Endodermal cell (in vitro differentiated cells): ENCODE results near the gene ZC3HAV1L. TPM values are rescaled to one million over a fixed set of nuclear protein-coding genes. Genes with fewer than 3 reads are reported as not detected.

Experiments
- DNase-seq: peaks from one replicate; pipeline ENCODE4 v3.0.0-alpha.2; 2017
- H3K27ac ChIP-seq: 2 replicates; pipeline ENCODE4 v1.5.1; 2013; ENCODE audit warnings: mild to moderate bottlenecking, low read depth, low read length, moderate library complexity
- H3K27me3 ChIP-seq: 2 replicates; pipeline ENCODE4 v1.6.1; 2013; ENCODE audit warnings: mild to moderate bottlenecking, low read length, moderate library complexity; ENCODE audit not compliant: insufficient read depth, control insufficient read depth, poor library complexity, severe bottlenecking
- H3K36me3 ChIP-seq: 2 replicates; pipeline ENCODE4 v1.7.0; 2013; ENCODE audit warnings: mild to moderate bottlenecking, low read length, moderate library complexity; ENCODE audit not compliant: control insufficient read depth, insufficient read depth
- H3K4me1 ChIP-seq: one replicate; pipeline ENCODE4 v1.7.0; 2013; ENCODE audit warnings: low read length; ENCODE audit not compliant: control insufficient read depth, insufficient read depth
- H3K4me3 ChIP-seq: 2 replicates; pipeline ENCODE4 v1.5.1; 2013; ENCODE audit warnings: mild to moderate bottlenecking, low read length, moderate library complexity
- H3K9ac ChIP-seq: 2 replicates; pipeline ENCODE4 v1.6.1; 2013; ENCODE audit warnings: mild to moderate bottlenecking, low read length, moderate library complexity; ENCODE audit not compliant: poor library complexity, severe bottlenecking; ENCODE audit errors: extremely low read depth
- H3K9me3 ChIP-seq: 2 replicates; pipeline ENCODE4 v1.6.1; 2013; ENCODE audit warnings: mild to moderate bottlenecking, low read length, moderate library complexity; ENCODE audit not compliant: control insufficient read depth
- H3K27ac Mint-ChIP-seq: 2 replicates; pipeline ENCODE4 v1.8.0; 2020; ENCODE audit warnings: mixed read lengths
- H3K27me3 Mint-ChIP-seq: 2 replicates; pipeline ENCODE4 v1.8.0; 2021; ENCODE audit warnings: mild to moderate bottlenecking, mixed read lengths; ENCODE audit not compliant: insufficient read depth
- H3K36me3 Mint-ChIP-seq: 2 replicates; pipeline ENCODE4 v1.8.0; 2020; ENCODE audit warnings: low read depth, mixed read lengths
- H3K4me1 Mint-ChIP-seq: 2 replicates; pipeline ENCODE4 v1.8.0; 2020; ENCODE audit warnings: mixed read lengths
- H3K4me3 Mint-ChIP-seq: 2 replicates; pipeline ENCODE4 v1.8.0; 2020; ENCODE audit warnings: mild to moderate bottlenecking, moderate library complexity, mixed read lengths
- H3K9me3 Mint-ChIP-seq: 2 replicates; pipeline ENCODE4 v1.8.0; 2020; ENCODE audit warnings: mild to moderate bottlenecking, mixed read lengths
- WGBS, 2 experiments: methylation state at CpG; one replicate each; pipeline versions ENCODE4 v1.1.5 to v1.1.7; 2013; ENCODE audit warnings: missing lambda C conversion rate in 2 of 2, mixed read lengths in 1 of 2; ENCODE audit not compliant: insufficient coverage in 1 of 2, insufficient read length in 1 of 2; 5-methylcytosine and 5-hydroxymethylcytosine counted together
- total RNA-seq, 2 donors: library from RNA; stranded (reverse); fragmentation: NEBNext Ultra II Directional in 1 of 2; extraction: Animal tissue kit (Norgen Biotek cat#: 25700) in 1 of 2; gene quantifications; 2 replicates in 1 of 2; 3 replicates in 1 of 2; pipeline ENCODE4 v1.2.1, GENCODE V29; 2021
- TF ChIP-seq, protein P1 (sequence below): fragments of 200-600 bp; sonication (generic); conservative IDR thresholded peaks from 2 replicates; pipeline ENCODE4 v1.5.0; 2021; ENCODE audit warnings: antibody characterized with exemption, mild to moderate bottlenecking

ZC3HAV1L gene
- total RNA-seq, 2 donors from 2014 or later: 9.7 to 10.9 TPM

GRCh38 chr7:138980563-138981291 is 55.1 kb downstream of the ZC3HAV1L start:
- H3K27ac Mint-ChIP-seq: peak overlapping the region; percentile 88
- Histone ChIP-seq H3K9me3 (no peaks in the 10 kb centered on the region), H3K4me1 (peaks cover 3% of the 10 kb centered on the region), H3K4me3 (peak overlapping the region; percentile 89), H3K36me3 (no peaks in the 10 kb centered on the region), H3K27me3 (peaks cover 9% of the 10 kb centered on the region), H3K9ac (peak overlapping the region; percentile 75), H3K27ac (peak overlapping the region; percentile 40)
- H3K27me3 Mint-ChIP-seq: peaks cover 13% of the 10 kb centered on the region
- no peaks in the 10 kb centered on the region for H3K9me3 Mint-ChIP-seq
- peak overlapping the region; percentile 92 for H3K4me3 Mint-ChIP-seq
- DNase-seq: peak; percentile 76
- H3K36me3 Mint-ChIP-seq: no peaks in the 10 kb centered on the region
- TF ChIP-seq, protein P1, sequence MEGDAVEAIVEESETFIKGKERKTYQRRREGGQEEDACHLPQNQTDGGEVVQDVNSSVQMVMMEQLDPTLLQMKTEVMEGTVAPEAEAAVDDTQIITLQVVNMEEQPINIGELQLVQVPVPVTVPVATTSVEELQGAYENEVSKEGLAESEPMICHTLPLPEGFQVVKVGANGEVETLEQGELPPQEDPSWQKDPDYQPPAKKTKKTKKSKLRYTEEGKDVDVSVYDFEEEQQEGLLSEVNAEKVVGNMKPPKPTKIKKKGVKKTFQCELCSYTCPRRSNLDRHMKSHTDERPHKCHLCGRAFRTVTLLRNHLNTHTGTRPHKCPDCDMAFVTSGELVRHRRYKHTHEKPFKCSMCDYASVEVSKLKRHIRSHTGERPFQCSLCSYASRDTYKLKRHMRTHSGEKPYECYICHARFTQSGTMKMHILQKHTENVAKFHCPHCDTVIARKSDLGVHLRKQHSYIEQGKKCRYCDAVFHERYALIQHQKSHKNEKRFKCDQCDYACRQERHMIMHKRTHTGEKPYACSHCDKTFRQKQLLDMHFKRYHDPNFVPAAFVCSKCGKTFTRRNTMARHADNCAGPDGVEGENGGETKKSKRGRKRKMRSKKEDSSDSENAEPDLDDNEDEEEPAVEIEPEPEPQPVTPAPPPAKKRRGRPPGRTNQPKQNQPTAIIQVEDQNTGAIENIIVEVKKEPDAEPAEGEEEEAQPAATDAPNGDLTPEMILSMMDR: no peak
- peaks cover 33% of the 10 kb centered on the region for H3K4me1 Mint-ChIP-seq
- 0% methylated on average over 3 to 68 of the region's 68 CpGs for WGBS, 2 experiments

DNA sequence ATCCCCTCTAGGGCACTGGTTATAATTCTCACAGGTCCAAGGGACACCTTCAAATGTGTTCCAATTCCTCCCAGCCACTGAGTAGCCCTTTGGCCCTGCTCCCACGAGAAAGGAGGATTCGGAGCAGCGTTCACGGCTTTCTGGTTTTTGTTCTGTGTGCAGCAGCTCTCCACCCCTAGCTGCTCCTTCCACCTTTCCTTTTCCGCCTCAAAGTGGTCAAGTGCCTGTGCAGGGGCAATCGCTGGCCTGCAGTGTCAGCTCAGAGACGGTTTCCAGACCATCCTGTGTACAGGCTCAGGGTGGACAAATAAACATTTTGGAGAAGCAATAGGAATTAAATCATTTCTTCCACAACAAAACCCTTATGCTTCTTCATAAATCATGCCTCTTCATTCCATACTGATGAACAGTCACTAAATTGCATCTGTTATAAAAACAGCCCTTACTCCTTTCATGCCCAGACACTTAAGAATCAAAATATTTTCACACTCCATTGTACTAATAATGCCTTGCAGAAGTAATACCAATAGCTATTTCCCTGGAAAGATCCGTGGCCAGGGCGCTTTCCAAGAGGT is 55.8 kb downstream of the ZC3HAV1L start:
- Mint-ChIP-seq H3K27me3 (peaks cover 13% of the 10 kb centered on the region), H3K27ac (peak overlapping the region; percentile 88)
- DNase-seq: no peak

DNA sequence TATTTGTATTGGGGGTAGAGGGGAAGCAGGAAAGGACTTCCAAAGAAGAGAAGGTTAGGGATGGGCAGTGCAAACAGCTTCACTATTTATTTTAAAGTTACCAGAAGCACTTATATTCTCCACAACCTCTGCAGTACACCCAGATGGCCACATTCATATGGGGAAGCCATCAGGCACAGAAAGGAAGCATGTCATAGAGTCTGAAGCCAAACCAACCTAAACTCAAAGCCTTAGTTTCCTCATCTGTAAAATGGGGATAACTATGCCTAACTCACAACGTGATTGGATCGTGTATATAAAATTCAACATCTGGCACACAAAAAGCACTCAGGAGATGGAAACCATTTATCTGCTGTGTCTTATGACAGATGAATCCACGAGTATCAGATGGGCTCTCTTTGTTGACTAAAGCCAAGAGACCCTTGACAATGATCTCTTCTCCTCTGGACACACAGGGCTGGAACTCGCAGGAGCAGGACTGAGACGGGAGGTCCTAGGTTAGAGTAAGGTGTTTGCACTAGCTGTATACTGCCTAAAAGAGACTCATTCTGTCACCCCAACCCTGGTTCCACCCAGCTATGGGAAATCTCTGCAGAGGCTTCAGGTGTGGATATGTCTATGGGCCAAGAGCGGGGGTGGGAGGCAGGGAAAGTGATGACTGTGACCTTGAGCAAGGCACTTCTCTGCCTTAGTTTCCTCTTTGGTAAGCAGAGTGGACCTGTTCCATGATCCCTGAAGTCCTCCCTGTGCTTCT is 56.4 kb downstream of the ZC3HAV1L start:
- Histone ChIP-seq H3K9ac (peak overlapping the region; percentile 75), H3K27me3 (peaks cover 9% of the 10 kb centered on the region), H3K27ac (no peak overlapping the region), H3K36me3 (no peaks in the 10 kb centered on the region), H3K4me1 (peaks cover 11% of the 10 kb centered on the region), H3K4me3 (peak overlapping the region; percentile 89), H3K9me3 (no peaks in the 10 kb centered on the region)
- no peaks in the 10 kb centered on the region for H3K9me3 Mint-ChIP-seq
- no peaks in the 10 kb centered on the region for H3K36me3 Mint-ChIP-seq
- DNase-seq: peak; percentile 37
- H3K27ac Mint-ChIP-seq: no peak overlapping the region
- peaks cover 46% of the 10 kb centered on the region for H3K4me1 Mint-ChIP-seq
- H3K27me3 Mint-ChIP-seq: peaks cover 13% of the 10 kb centered on the region
- 88 to 94% methylated on average over 2 to 6 of the region's 6 CpGs for WGBS, 2 experiments
- TF ChIP-seq, protein P1: peak; percentile 55
- H3K4me3 Mint-ChIP-seq: peak overlapping the region; percentile 92

More for the DNA sequence above, 55.8 kb downstream of the ZC3HAV1L start:
- Mint-ChIP-seq H3K9me3 (no peaks in the 10 kb centered on the region), H3K4me3 (peak overlapping the region; percentile 92), H3K36me3 (no peaks in the 10 kb centered on the region), H3K4me1 (peaks cover 39% of the 10 kb centered on the region)
- H3K9me3 ChIP-seq: no peaks in the 10 kb centered on the region
- WGBS, 2 experiments: 37 to 41% methylated on average over 2 to 9 of the region's 9 CpGs
- no peaks in the 10 kb centered on the region for H3K36me3 ChIP-seq
- TF ChIP-seq, protein P1: no peak
- H3K9ac ChIP-seq: peak overlapping the region; percentile 75
- H3K27ac ChIP-seq: no peak overlapping the region
- peaks cover 9% of the 10 kb centered on the region for H3K27me3 ChIP-seq
- peaks cover 4% of the 10 kb centered on the region for H3K4me1 ChIP-seq
- H3K4me3 ChIP-seq: peak overlapping the region; percentile 89
